GM12875 (cell line): ENCODE measurements around the gene GPRIN1.

Experiments used
- H3K4me3 ChIP-seq: one replicate; pipeline ENCODE4 v1.5.1; 2011; ENCODE audit warnings: low read depth, low read length, control low read depth
- CTCF ChIP-seq: IDR thresholded peaks from 2 replicates; pipeline ENCODE4 v1.5.1; 2011; ENCODE audit warnings: low read depth, mild to moderate bottlenecking, control low read depth, inconsistent platforms, low read length, moderate library complexity, borderline replicate concordance; ENCODE audit not compliant: insufficient read depth

GPRIN1 gene

GRCh38 chr5:176642675-176643490 lies 32.9 kb upstream of the GPRIN1 start:
- no peak overlapping the region for H3K4me3 ChIP-seq
- TF ChIP-seq CTCF = no peak

- no peak overlapping the region for H3K4me3 ChIP-seq
- no peak for TF ChIP-seq CTCF
Measured at GRCh38 chr5:176640616-176641015, 30.7 kb upstream of the GPRIN1 start.

- TF ChIP-seq CTCF = no peak
- H3K4me3 ChIP-seq = no peak overlapping the region
Measured at GRCh38 chr5:176639981-176640380, 30.0 kb upstream of the GPRIN1 start.

GRCh38 chr5:176639208-176639607 lies 29.3 kb upstream of the GPRIN1 start:
- H3K4me3 ChIP-seq = no peak overlapping the region
- TF ChIP-seq CTCF = no peak

- no peak for TF ChIP-seq CTCF
Measured at GRCh38 chr5:176638437-176638836, 28.5 kb upstream of the GPRIN1 start.

GRCh38 chr5:176637556-176637955 lies 27.6 kb upstream of the GPRIN1 start:
- H3K4me3 ChIP-seq = no peak overlapping the region
- TF ChIP-seq CTCF = no peak

More at GRCh38 chr5:176638437-176638836, 28.5 kb upstream of the GPRIN1 start:
- H3K4me3 ChIP-seq = no peak overlapping the region

GRCh38 chr5:176636426-176636825 lies 26.5 kb upstream of the GPRIN1 start:
- no peak for TF ChIP-seq CTCF
- no peak overlapping the region for H3K4me3 ChIP-seq
